ENCODE data around the gene TCEAL7.
"Not testable (repeated sequence)": the region's sequence is repeated elsewhere in the genome, so short reads cannot be mapped to it uniquely, and the experiment has no call there.

The TCEAL7 gene

GRCh38 chrX:103356858-103357257, 26.8 kb downstream of the TCEAL7 start:
- Histone ChIP-seq H3K4me3 (ENCODE audit: low read length, poor library complexity, severe bottlenecking) (peak overlapping the region; percentile 96), H2AFZ (ENCODE audit: low read length) (peak overlapping the region; percentile 94), H3K9me3 (ENCODE audit: insufficient read depth, low read depth, low read length) (no peaks in the 10 kb centered on the region), H3K27me3 (ENCODE audit: insufficient read depth, low read length, poor library complexity, severe bottlenecking) (no peaks in the 10 kb centered on the region), H3K9ac (ENCODE audit: low read depth, low read length, poor library complexity, severe bottlenecking) (peak overlapping the region; percentile 94), H4K20me1 (ENCODE audit: insufficient read depth, low read length, poor library complexity, severe bottlenecking) (no peaks in the 10 kb centered on the region), H3K36me3 (ENCODE audit: insufficient read depth, low read length) (no peaks in the 10 kb centered on the region), H3K4me2 (ENCODE audit: low read depth, low read length, poor library complexity, severe bottlenecking) (peak overlapping the region; percentile 89), H3F3A (ENCODE audit: low read depth) (no peaks in the 10 kb centered on the region), H3K4me1 (ENCODE audit: insufficient read depth, low read length, poor library complexity, severe bottlenecking) (peaks cover 12% of the 10 kb centered on the region), H3K9me2 (replicated peaks; ENCODE audit: low read depth, low read length) (no peaks in the 10 kb centered on the region), H3K79me2 (ENCODE audit: insufficient read depth, low read length) (peaks cover 18% of the 10 kb centered on the region; the same call in 1 of the 2 replicates)
- TF ChIP-seq EZH2phosphoT487 (IDR thresholded peaks at IDR 0.05; ENCODE audit: borderline replicate concordance): no peak

DNA sequence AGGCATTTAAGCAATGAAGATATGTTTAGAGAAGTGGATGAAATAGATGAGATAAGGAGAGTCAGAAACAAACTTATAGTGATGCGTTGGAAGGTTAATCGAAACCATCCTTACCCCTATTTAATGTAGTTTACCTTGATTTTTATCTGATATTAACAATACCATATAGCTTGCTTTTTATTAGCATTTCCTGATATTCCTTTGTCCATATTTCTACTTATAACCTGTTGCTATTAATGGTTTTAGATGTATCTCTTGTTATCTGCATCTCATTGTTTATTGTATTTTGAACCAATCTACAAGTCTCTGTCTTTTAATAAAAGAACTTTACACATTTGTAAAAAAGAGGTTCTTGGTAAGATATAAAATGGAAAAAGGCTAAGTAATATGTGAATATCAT, 27.8 kb downstream of the TCEAL7 start:
- Histone ChIP-seq H4K20me1 (ENCODE audit: insufficient read depth, low read length, poor library complexity, severe bottlenecking) (no peaks in the 10 kb centered on the region), H3K4me3 (ENCODE audit: low read length, poor library complexity, severe bottlenecking) (peak overlapping the region; percentile 96), H3K4me2 (ENCODE audit: low read depth, low read length, poor library complexity, severe bottlenecking) (peak overlapping the region; percentile 89), H2AFZ (ENCODE audit: low read length) (no peak overlapping the region), H3K36me3 (ENCODE audit: insufficient read depth, low read length) (no peaks in the 10 kb centered on the region), H3K4me1 (ENCODE audit: insufficient read depth, low read length, poor library complexity, severe bottlenecking) (peaks cover 12% of the 10 kb centered on the region), H3K79me2 (ENCODE audit: insufficient read depth, low read length) (peaks cover 18% of the 10 kb centered on the region; the same call in 1 of the 2 replicates), H3K9me3 (ENCODE audit: insufficient read depth, low read depth, low read length) (no peaks in the 10 kb centered on the region), H3F3A (ENCODE audit: low read depth) (no peaks in the 10 kb centered on the region), H3K9me2 (replicated peaks; ENCODE audit: low read depth, low read length) (no peaks in the 10 kb centered on the region), H3K9ac (ENCODE audit: low read depth, low read length, poor library complexity, severe bottlenecking) (peak overlapping the region; percentile 94), H3K27me3 (ENCODE audit: insufficient read depth, low read length, poor library complexity, severe bottlenecking) (no peaks in the 10 kb centered on the region)
- TF ChIP-seq, protein P1, sequence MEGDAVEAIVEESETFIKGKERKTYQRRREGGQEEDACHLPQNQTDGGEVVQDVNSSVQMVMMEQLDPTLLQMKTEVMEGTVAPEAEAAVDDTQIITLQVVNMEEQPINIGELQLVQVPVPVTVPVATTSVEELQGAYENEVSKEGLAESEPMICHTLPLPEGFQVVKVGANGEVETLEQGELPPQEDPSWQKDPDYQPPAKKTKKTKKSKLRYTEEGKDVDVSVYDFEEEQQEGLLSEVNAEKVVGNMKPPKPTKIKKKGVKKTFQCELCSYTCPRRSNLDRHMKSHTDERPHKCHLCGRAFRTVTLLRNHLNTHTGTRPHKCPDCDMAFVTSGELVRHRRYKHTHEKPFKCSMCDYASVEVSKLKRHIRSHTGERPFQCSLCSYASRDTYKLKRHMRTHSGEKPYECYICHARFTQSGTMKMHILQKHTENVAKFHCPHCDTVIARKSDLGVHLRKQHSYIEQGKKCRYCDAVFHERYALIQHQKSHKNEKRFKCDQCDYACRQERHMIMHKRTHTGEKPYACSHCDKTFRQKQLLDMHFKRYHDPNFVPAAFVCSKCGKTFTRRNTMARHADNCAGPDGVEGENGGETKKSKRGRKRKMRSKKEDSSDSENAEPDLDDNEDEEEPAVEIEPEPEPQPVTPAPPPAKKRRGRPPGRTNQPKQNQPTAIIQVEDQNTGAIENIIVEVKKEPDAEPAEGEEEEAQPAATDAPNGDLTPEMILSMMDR (conservative IDR thresholded peaks at IDR 0.05; ENCODE audit: low read length): no peak
- TF ChIP-seq EZH2phosphoT487 (IDR thresholded peaks at IDR 0.05; ENCODE audit: borderline replicate concordance): no peak

DNA sequence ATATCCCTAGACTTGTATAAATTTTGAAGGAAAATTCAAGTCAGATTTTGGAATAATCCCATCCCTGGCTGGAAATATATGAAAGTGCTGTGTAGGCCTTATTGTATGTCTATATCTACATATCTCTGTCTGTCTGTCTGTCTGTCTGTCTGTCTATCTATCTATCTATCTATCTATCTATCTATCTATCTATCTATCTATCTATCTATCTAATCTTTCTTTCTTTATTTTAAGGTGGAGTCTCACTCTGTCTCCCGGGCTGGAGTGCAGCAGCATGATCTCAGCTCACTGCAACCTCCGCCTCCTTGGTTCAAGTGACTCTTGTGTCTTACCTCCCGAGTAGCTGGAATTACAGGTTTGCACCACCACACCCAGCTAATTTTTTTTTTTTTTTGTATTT, 29.6 kb downstream of the TCEAL7 start:
- H3K27me3 ChIP-seq (ENCODE audit: insufficient read depth, low read length, poor library complexity, severe bottlenecking); H4K20me1 ChIP-seq (ENCODE audit: insufficient read depth, low read length, poor library complexity, severe bottlenecking); H3F3A ChIP-seq (ENCODE audit: low read depth); H3K9me3 ChIP-seq (ENCODE audit: insufficient read depth, low read depth, low read length); H3K9me2 ChIP-seq (replicated peaks; ENCODE audit: low read depth, low read length); H3K9ac ChIP-seq (ENCODE audit: low read depth, low read length, poor library complexity, severe bottlenecking); H3K4me3 ChIP-seq (ENCODE audit: low read length, poor library complexity, severe bottlenecking); H3K36me3 ChIP-seq (ENCODE audit: insufficient read depth, low read length); H3K4me2 ChIP-seq (ENCODE audit: low read depth, low read length, poor library complexity, severe bottlenecking); H2AFZ ChIP-seq (ENCODE audit: low read length): not testable (repeated sequence)
- Histone ChIP-seq H3K4me1 (ENCODE audit: insufficient read depth, low read length, poor library complexity, severe bottlenecking) (peaks cover 12% of the 10 kb centered on the region), H3K79me2 (ENCODE audit: insufficient read depth, low read length) (peaks cover 18% of the 10 kb centered on the region; the same call in 1 of the 2 replicates)

GRCh38 chrX:103360092-103360491, 30.1 kb downstream of the TCEAL7 start:
- Histone ChIP-seq H3K9me2 (replicated peaks; ENCODE audit: low read depth, low read length) (no peaks in the 10 kb centered on the region), H3K9me3 (ENCODE audit: insufficient read depth, low read depth, low read length) (no peaks in the 10 kb centered on the region), H3K4me2 (ENCODE audit: low read depth, low read length, poor library complexity, severe bottlenecking) (no peak overlapping the region), H3K27me3 (ENCODE audit: insufficient read depth, low read length, poor library complexity, severe bottlenecking) (no peaks in the 10 kb centered on the region), H3K4me3 (ENCODE audit: low read length, poor library complexity, severe bottlenecking) (no peak overlapping the region), H3K9ac (ENCODE audit: low read depth, low read length, poor library complexity, severe bottlenecking) (no peak overlapping the region), H4K20me1 (ENCODE audit: insufficient read depth, low read length, poor library complexity, severe bottlenecking) (no peaks in the 10 kb centered on the region), H3K4me1 (ENCODE audit: insufficient read depth, low read length, poor library complexity, severe bottlenecking) (peaks cover 12% of the 10 kb centered on the region), H3F3A (ENCODE audit: low read depth) (no peaks in the 10 kb centered on the region), H2AFZ (ENCODE audit: low read length) (no peak overlapping the region), H3K36me3 (ENCODE audit: insufficient read depth, low read length) (no peaks in the 10 kb centered on the region), H3K79me2 (ENCODE audit: insufficient read depth, low read length) (peaks cover 18% of the 10 kb centered on the region; the same call in 1 of the 2 replicates)
- TF ChIP-seq, protein P1 (conservative IDR thresholded peaks at IDR 0.05; ENCODE audit: low read length): no peak
- no peak for TF ChIP-seq EZH2phosphoT487 (IDR thresholded peaks at IDR 0.05; ENCODE audit: borderline replicate concordance)
